Activated CD8-positive, alpha-beta memory T cell treated with anti-CD3 and anti-CD28 coated beads, Interleukin-2, amount 50 U/mL, for 24 hours (primary cell): ENCODE results near the gene BRI3.
"Not testable (repeated sequence)": the region's sequence is repeated elsewhere in the genome, so short reads cannot be mapped to it uniquely, and the experiment has no call there.

Source experiments
- DNase-seq: peaks from one replicate; pipeline ENCODE4 v3.0.0-alpha.2; 2020; ENCODE audit errors: extremely low read depth

The BRI3 gene

DNA sequence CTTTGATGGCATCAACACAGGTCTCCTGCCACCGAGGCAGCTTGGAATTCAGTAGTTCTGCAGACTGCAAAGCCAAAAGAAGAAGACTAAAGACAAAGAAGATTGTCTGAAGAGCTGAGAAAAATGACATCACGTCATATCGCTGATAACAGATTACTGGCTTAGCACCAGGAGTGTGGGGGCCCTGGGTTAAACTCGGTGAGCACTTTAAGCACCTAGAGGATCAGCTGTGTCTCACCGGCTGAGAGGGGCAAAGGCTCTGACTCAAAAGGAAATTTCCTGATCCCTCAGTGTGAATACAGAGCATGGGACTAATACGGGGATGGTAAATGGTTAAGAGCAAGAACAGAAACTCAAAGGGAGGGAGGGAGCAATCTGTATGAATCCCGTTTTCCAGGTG, 30.7 kb downstream of the BRI3 start:
- no peak for DNase-seq

DNA sequence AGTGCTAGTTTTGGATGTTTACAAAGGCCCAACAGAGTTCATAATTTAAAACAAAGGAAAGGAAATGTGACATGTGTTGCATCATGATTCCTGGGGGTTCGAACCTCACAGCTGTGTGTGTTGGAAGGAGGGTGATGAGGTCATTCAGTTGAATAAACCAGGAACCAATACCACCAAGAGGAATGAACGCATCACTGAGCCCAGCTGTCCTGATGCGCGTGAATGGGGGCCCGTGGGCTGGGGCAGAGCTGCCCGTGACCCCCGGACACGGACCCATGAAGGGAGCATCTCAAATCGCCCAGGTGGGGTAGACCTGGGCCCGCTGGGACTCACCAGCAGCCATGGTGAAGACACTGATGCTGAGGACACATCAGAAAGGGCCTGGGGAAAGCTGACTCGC, 33.0 kb downstream of the BRI3 start:
- no peak for DNase-seq

DNA sequence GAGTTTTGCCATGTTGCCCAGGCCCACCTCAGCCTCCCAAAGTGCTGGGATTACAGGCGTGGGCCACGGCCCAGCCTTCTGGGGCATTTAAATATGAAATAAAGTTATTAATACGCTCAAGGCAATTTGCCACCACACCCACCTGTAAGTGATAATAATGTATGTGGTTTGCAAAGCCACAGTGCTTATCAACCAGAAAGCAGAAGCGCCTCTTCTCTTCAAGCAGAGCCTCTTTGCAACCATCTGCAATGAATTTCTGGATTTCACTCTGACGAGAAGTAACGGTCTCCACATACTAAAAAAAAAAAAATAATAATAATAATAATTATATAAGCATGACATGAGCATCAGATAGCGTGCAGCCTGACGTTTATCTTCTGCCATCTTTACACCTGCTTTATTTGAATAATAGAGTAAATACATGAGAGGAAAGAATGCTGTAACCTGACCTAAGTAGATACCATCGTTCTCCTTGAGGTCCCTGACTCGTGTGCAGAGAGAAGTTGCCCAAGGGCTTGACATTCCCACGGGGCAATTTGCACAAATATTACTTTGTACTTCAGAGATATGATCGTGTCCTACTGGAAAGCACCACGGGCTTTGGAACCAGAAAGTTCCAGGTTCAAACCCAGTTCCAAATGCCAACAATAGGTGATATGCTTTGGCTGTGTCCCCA, 34.0 kb downstream of the BRI3 start:
- no peak for DNase-seq

DNA sequence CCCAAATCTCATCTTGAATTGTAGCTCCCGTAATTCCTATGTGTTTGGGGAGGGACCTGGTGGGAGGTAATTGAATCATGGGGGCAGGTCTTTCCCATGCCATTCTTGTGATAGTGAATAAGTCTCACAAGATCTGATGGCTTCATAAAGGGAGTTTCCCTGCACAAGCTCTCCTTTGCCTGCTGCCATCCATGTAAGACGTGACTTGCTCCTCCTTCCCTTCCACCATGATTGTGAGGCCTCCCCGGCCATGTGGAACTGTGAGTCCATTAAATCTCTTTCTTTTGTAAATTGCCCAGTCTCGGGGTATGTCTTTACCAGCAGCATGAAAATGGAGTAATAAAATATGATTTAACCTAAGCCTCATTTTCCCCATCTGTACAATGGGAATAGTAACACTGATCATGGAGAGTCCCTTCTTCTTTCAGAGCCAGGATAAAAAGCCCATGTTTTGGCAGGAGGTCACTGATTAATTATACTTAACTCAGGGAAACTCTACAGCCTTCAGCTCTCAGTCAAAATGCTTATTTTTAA, 34.6 kb downstream of the BRI3 start:
- DNase-seq = not testable (repeated sequence)

DNA sequence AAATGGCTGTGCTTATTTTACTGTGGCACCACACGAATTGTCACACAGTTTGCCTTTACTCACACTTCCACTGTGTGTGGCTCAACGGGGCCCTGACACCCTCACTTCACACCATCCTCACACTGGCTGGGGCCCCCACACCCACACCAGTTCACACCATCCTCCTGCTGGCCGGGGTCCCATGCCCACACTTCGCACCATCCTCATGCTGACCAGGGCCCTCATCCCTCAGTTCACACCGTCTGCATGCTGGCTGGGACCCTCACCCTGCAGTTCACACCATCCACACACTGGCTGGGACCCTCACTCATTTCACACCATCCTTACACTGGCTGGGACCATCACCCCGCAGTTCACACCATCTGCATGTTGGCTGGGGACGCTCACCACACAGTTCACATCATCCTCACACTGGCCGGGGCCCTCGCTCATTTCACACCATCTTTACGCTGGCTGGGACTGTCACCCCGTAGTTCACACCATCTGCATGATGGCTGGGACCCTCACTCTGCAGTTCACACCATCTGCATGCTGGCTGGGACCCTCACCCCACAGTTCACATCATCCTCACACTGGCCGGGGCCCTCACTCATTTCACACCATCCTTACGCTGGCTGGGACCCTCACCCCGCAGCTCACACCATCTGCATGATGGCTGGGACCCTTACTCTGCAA, 36.0 kb downstream of the BRI3 start:
- no peak for DNase-seq

DNA sequence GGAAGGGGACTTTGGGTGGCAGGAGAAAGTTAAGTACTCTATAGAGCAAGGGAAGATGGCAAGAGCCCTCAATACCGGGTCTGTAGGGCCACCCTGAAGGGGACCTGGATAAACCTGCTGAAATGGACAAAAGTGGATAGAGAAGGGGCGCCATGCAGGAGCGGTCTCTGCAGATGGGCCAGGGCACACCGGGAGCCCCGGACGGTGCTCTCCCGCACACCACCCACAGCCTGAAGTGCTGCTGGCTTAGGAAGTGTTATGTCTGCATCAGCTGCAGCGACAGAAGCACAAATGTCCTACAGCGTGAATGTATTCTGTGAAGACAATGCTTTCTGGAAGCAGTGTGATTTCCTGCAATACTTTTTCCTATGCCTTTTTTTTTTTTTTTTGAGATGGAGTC, 37.7 kb downstream of the BRI3 start:
- no peak for DNase-seq

DNA sequence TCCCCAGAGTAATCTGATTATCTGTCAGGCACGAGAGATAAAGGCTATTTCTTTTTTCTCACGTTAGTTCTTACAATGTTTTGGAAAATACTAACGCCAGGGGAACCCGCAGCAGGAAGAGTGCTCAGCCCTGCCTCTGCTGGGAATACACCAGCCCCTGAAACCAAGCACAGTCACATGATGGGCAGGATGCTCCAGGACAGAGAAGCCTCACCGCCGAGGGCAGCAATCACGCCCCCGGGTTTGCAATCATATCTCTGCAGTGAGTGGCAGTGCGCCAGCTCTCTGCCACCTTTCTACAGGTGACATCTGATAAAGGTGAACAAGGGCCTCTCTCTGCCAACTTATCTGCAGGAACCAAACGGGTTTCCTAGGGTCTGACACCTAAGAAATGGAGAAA, 39.8 kb downstream of the BRI3 start:
- no peak for DNase-seq

DNA sequence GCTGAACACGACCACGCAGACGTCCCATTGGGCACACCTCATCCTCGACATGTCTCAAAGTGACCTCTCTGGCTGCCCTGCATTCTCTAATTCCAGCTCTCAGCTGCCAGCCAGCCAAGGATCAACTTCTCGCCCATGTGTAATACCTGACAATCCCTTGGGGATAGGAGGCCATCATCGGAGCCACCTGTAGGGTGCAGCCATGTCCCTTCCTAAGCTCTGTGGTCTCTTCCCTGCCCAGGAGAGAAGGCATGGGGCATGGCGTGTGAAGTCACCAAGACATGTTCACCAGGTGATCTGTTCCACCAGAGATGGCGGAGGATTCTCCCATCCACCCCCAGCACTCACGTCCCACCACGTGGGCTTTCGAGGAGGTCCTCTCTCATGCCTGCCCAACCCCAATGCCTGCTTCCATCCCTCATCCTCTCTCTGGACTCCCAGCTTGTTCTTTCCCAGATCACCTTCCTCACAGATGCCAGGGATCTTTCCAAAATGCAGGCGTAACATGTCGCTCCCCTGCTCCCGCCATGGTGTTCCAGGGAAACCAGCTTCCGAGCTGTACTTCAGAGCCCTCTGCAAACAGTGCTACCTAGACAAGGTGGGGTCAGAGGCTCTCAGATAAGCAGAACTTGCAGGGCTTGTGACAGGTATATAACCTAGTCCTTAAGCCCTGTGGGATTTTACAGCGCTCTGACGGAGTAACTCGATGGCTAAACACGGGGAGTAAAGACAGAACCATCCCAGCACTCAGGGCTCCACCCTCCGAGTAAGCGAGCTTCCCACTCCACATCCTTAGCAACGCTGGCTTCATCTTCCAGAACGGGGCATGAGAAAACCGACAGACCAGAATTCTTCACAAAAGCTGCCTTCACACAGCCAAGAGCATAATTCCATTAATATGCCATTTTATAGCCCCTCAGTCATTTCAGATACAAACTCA, 41.1 kb downstream of the BRI3 start:
- DNase-seq = no peak

DNA sequence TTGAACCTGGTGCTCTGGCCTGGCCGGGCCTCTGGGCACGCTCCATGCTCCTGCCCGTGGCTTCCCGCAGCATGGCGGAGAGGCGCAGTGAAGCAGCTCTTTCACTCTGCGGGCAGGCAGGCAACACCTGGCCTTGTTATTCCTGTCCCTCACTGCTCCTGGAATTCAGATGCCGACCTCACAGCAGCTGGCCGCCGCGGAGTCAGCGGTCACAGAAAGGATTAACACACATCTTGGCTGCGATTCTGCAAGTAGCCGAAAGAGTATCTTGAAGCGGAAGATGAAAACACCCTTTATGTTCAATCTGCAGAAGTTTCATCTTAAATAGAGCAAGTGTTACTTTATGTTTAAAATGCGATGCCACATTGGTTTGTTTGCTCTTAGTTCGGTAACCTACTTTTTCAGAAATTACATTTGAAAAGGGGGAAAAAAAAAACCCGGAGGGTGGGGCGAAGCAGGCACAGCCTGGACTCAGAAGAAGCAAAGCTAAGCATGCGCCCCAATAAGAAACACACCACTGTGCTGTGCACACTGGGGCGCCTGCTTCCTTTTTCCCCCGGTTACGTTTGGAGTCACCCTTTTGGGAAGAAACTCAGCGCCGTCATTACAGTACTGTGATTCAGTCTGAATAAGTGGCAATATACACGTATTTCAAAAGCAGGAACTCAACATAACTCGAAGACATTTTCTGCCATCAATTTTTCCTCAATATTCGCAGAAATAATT, 42.3 kb downstream of the BRI3 start:
- DNase-seq = no peak

DNA sequence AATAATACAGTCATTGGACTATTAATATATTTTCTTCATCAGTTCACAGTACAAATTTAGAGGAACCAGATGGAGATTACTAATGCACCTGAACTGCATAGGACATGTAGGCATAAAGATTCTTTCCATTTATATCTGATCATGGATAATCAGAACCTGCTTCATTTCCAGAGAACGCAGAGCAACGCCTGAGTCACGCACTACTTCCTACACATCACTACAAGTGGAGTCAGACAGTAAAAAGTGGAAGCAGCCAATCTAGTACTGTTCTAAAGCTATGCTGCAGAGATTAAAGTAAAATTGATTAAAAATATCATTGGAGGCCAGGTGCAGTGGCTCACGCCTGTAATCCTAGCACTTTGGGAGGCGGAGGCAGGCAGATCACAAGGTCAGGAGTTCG, 43.3 kb downstream of the BRI3 start:
- DNase-seq = no peak

DNA sequence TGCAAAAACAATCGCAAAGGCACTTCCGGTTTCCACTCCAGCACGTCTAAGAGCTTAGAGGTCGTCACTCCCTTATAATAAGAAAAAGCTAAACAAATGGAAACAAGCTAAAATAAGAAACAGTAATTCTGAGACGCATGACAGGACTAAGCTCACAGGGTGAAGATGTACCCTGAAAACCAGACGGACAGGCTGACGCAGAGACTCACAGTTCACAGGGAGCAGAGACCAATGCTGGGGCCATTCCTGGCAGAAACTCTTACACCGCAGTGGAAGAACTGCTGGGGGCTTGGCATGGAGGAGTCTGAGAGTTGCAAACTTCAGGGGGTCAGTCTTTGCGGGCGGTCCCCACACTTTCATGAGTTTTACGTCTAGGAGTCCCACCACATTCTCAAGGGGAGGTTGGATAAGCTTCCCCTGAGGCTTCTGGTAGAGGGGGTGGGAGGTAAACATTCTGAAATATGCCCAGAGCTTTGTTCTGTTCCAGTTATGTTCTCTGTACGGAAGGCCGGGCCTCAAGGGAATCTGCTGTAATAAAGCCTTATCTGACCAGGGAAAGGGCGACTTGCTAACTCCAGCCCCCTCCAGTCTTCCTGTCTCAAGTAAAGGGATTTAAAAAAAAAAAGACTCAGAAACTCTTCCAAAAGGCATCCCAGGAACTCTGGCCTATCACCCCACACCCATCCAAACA, 47.8 kb downstream of the BRI3 start:
- no peak for DNase-seq

DNA sequence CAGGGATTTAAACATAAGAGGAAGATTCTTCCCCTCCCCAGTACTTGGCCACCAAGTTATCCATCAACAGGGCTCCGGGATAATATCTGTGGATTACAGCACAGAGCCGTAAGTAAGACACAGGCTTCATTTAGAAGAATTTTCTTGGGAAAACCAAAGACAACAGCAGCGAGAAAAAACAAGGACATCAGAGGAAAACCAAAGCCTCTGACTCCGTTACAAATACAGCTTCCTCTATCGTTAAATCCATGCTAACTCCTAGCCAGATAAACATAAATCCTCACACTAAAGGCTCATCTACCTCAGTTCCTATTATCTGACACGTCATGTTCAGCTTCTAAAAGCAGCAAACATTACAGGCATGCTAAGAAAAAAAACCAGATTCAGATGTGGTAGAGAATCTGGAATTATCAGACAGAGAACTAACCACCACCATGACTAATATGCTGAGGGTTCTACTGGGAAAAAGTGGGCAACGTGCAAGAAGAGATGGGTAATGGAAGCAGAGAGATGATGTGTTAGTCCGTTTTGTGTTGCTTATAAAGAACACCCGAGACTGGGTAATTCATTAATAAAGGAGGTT, 48.4 kb downstream of the BRI3 start:
- DNase-seq = no peak

DNA sequence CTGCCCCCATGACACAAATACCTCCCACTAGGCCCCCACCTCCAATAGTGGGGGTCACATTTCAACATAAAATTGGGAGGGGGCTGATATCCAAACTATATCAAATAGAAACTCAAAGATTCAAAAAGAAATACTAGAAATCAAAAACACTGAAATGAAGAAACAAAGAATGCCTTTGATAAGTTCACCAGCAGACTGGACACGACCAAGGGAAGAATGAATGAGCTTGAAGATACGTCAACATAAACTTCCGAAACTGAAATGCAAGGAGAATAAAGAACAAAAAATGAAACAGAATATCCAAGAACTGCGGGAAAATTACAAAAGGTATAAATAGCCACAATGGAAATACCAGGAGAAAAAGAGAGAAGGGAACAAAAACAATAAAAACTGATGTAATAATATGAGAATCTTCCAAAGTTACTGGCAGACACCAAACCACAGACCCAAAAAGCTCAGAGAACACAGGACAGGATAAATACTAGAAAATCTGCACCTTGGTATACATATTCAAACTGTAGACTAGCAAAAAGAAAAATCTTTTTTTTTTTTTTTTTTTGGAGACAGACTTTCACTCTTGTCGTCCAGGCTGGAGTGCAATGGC, 49.5 kb downstream of the BRI3 start:
- DNase-seq = no peak

DNA sequence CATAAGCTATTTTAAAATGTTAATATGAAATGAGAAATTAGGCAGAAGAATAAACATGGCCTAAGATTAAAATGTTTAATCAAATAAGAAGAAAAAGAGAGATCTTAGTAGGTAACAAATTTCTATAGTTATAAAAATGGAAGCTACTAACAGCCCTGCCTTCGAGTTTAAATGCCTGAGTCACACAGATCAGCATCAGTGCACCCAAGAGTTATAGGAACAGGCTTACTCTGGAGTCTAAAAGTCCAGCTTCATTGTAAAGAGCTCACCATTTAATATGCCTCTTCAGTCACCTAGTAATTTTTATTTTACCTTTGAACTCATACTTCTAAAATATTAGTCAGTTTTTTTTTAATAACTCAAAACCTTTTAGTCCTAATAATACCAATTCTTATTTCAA, 52.6 kb downstream of the BRI3 start:
- no peak for DNase-seq

DNA sequence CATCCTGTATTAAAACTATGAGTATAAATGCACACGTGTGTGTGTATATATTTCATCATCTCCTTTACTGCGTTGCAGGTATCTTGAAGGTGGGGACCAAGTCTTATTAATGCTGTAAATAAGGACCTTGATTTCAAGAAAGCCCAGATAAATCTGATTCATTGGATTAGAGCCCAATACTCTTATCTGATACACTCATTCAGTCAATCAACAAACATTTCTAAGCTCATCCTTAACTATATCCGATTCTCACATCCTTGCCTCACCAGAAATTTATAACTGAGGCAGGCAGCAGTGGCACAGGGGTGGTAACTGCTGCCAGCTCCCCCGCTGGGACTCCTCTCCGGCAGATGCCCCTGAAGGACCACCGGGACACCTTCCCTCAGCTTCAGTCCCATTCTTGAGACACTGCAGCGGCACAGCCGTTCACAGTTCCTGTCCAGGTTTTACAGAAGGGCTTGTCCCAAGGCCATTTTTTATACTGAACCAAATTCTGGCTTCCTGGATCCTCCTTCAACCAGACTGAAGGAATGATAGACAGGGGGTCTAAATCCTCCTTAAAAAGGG, 54.0 kb downstream of the BRI3 start:
- no peak for DNase-seq

DNA sequence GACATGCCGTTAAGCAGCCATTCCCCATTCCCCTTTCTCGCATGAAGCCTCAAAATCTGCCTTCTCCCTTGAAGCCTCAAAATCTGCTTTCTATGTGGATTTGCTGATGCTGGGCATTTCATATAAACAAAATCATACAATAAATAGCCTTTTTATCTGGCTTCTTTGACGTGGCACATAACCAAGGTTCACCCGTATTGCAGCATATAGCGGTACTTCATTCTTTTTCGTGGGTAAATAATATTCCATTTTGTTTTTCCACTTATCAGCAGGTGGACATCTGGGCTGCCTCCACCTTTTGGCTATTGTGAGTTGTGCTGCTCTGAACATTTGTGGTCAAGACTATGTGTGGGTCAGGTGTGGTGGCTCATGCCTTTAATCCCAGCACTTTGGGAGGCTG, 57.0 kb downstream of the BRI3 start:
- no peak for DNase-seq

DNA sequence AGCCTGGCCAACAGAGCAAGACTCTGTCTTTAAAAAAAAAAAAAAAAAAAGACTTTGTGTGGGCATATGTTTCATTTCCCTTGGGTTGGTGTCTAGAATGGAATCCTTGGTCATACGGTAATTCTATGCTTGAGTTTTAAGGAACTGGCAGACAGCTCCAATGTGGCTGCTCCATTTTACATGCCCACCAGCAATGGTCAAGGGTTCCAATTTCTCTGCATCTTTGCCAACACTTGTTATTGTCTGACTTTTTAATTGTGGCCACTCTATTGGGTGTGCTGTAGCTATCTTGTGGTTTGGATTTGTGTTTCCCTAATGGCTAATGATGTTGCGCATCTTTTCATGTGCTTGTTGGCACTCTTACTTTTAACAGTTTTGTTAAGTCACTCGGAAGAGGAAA, 57.6 kb downstream of the BRI3 start:
- DNase-seq = no peak

DNA sequence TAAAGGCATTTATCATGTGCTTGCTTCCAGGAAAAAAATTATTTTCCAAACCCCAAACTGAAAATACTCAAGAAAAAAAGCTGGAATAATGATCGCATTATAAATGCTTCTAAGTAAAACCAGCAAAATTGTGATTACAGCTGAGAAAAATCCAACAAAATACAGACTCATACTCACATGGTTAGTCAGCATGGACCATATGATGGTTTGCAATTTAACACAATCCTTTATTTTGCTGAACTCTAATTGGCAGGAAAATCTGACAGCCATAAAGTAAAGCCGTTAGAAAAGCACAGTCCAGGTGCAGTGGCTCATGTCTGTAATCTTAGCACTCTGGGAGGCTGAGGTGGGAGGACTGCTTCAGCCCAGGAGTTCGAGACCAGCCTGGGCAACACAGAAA, 59.6 kb downstream of the BRI3 start:
- DNase-seq = no peak
